Activated T-helper 2 cell treated with anti-CD3 and anti-CD28 coated beads, Interferon-gamma antibody, Interleukin-2, Interleukin-4, amounts not matched to agents 10 μg/mL and 5 μg/mL and 100 μg/mL, durations not matched to agents 14 hours and 24 hours and 36 hours (primary cell): ENCODE results near the gene GPRC5C. TPM values are rescaled to one million over a fixed set of nuclear protein-coding genes. Genes with fewer than 3 reads are reported as not detected.
A peak's percentile ranks its signal among the peaks of the same experiment; 100 is the strongest.
"Not testable (repeated sequence)": the region's sequence is repeated elsewhere in the genome, so short reads cannot be mapped to it uniquely, and the experiment has no call there.

Source experiments
- DNase-seq: peaks from one replicate; pipeline ENCODE4 v3.0.0; 2021; ENCODE audit warnings: low spot score
- H3K27ac Mint-ChIP-seq: one replicate; pipeline ENCODE4 v1.8.0; 2021; ENCODE audit warnings: mixed read lengths
- H3K27me3 Mint-ChIP-seq: one replicate; pipeline ENCODE4 v1.8.0; 2021; ENCODE audit warnings: low read depth, mixed read lengths
- H3K36me3 Mint-ChIP-seq: one replicate; pipeline ENCODE4 v1.8.0; 2021; ENCODE audit warnings: low read depth, mixed read lengths
- H3K4me1 Mint-ChIP-seq: one replicate; pipeline ENCODE4 v1.8.0; 2021; ENCODE audit warnings: low read depth, mixed read lengths
- H3K4me3 Mint-ChIP-seq: one replicate; pipeline ENCODE4 v1.8.0; 2021; ENCODE audit warnings: low read depth, mild to moderate bottlenecking, moderate library complexity, mixed read lengths
- H3K9me3 Mint-ChIP-seq: one replicate; pipeline ENCODE4 v1.8.0; 2021; ENCODE audit warnings: mixed read lengths
- intact Hi-C: fragments of 100-400 bp; cut with micrococcal nuclease; formaldehyde crosslinking; loops from one replicate; pipeline ENCODE4 v1.15.1; 2023
- total RNA-seq: library from RNA; stranded (reverse); gene quantifications from 2 replicates; pipeline ENCODE4 v1.2.3, GENCODE V29; 2022

GPRC5C gene
- total RNA-seq, 1 donor from 2014 or later = 0.89 TPM

DNA sequence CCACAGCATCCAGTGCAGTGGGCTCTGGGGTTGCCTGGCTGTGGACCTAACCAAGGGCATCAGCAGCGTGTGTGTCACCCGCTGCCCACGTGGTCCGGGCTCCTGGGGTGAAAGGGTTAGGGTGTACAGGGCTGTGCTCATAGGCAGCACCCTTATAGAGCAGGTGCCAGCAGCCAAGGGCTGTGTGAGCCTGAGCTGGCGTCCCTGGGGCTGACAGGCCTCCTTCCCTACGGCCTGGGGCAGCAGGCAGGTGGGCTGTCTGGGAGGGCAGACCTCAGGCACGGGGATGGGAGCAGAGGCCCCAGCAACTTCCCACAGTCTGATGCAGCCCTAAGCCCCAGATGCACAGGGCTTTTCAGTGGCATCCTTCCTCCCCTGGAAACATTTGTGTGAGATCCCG is 48.4 kb downstream of the GPRC5C start:
- DNase-seq = no peak
- no peaks in the 10 kb centered on the region for H3K27me3 Mint-ChIP-seq
- intact Hi-C loops = no loop called here
- peaks cover 37% of the 10 kb centered on the region for H3K4me1 Mint-ChIP-seq
- H3K27ac Mint-ChIP-seq = no peak overlapping the region
- no peak overlapping the region for H3K4me3 Mint-ChIP-seq
- H3K36me3 Mint-ChIP-seq = peaks cover 80% of the 10 kb centered on the region
- peaks cover 15% of the 10 kb centered on the region for H3K9me3 Mint-ChIP-seq

DNA sequence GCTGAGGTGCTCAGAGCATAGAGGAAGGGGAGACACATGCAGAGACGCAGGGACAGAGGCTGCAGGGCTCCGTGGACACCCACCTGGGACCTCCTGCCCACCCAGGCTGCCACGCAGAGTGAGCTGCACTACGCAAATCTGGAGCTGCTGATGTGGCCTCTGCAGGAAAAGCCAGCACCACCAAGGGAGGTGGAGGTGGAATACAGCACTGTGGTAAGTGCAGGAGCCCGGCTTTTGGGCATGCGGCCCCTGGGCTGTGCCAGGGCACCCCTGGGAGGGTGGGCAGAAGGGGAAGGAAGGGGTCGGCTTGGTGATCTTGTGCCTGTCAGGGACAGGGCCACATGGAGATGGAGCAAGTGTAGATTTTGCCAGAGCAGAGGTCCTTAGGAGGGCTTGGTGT is 49.7 kb downstream of the GPRC5C start:
- peaks cover 71% of the 10 kb centered on the region for H3K36me3 Mint-ChIP-seq
- no peak overlapping the region for H3K27ac Mint-ChIP-seq
- no peak for DNase-seq
- intact Hi-C loops = no loop called here
- H3K27me3 Mint-ChIP-seq = no peaks in the 10 kb centered on the region
- peaks cover 2% of the 10 kb centered on the region for H3K9me3 Mint-ChIP-seq
- H3K4me1 Mint-ChIP-seq = peaks cover 34% of the 10 kb centered on the region
- no peak overlapping the region for H3K4me3 Mint-ChIP-seq

DNA sequence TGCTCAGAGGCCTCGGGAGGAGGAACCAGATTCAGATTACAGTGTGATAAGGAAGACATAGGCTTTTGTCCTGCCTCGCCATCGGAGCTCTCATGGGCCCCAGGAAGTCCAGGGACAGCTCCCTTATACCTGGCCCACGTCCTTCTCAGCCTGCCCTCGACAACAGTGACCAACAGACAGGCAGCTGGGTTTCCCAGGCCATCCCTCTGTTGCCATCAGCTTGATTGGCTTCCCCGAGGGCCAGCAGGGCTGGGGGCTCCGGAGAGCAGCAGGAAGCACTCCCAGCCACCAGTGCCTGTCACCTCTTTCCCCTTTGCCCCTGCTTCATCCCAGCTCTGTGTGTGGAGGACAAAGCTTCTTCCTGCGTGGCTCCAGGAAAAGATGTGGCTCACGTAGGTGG is 52.2 kb downstream of the GPRC5C start:
- Mint-ChIP-seq H3K27ac (no peak overlapping the region), H3K4me3 (no peak overlapping the region), H3K36me3 (peaks cover 66% of the 10 kb centered on the region), H3K9me3 (peaks cover 6% of the 10 kb centered on the region), H3K4me1 (peaks cover 15% of the 10 kb centered on the region), H3K27me3 (no peaks in the 10 kb centered on the region)
- DNase-seq = no peak
- intact Hi-C loops = no loop called here

DNA sequence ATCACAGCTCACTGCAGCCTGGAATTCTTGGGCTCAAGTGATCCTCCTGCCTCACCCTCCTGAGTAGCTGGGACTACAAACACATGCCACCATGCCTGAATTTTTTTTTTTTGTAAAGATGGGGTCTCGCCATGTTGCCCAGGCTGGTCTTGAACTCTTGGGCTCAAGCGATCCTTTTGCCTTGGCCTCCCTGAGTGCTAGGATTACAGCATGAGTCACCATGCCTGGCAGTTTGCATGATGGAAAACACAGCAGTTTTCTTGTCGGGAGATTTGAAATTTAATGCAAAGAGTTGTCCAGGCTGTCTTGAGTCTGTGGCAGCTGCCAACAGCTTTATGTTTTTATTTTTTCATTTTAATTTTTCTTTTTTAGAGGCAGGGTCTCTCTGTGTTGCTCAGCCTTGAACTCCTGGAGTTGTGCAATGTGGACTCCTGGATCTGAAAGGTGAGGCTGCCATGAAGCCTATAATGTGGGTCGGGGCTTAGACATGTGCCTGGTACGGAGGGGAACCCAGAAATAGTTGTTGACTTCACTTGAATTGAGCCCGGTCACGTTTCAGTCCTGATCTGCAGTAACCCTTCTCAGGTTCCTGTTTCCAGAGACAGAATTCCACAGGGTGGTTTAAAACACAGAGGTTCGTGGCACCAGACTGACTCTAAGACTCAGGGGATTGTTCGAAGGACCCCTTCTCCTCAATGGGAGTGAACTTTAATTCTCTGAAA is 53.3 kb downstream of the GPRC5C start:
- H3K36me3 Mint-ChIP-seq = peaks cover 62% of the 10 kb centered on the region
- intact Hi-C loops = no loop called here
- H3K4me1 Mint-ChIP-seq = peaks cover 6% of the 10 kb centered on the region
- no peaks in the 10 kb centered on the region for H3K27me3 Mint-ChIP-seq
- H3K27ac Mint-ChIP-seq = no peak overlapping the region
- peaks cover 9% of the 10 kb centered on the region for H3K9me3 Mint-ChIP-seq
- no peak overlapping the region for H3K4me3 Mint-ChIP-seq
- no peak for DNase-seq

DNA sequence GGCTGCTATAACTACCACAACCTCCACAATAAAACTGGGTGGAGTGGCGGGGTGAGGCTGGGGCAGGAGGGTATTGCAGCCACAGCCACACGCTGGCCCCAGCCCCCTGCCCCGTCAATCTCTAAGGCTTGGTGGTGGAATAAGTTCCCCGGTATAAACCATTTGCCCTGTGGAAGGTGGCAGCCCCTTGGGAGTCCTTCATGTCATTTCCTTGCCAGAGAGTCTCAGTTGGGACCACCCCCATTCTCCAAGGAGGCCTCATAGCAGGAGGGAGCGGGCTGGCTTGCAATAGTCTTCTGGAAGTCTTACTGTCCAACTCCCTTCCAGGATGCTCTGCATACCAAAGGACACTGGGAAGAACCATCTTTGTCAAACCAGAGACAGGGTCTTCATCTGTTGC is 54.0 kb downstream of the GPRC5C start:
- Mint-ChIP-seq H3K27me3 (no peaks in the 10 kb centered on the region), H3K9me3 (peaks cover 9% of the 10 kb centered on the region), H3K36me3 (peaks cover 56% of the 10 kb centered on the region), H3K4me3 (no peak overlapping the region), H3K4me1 (peaks cover 4% of the 10 kb centered on the region), H3K27ac (no peak overlapping the region)
- intact Hi-C loops = no loop called here
- no peak for DNase-seq

DNA sequence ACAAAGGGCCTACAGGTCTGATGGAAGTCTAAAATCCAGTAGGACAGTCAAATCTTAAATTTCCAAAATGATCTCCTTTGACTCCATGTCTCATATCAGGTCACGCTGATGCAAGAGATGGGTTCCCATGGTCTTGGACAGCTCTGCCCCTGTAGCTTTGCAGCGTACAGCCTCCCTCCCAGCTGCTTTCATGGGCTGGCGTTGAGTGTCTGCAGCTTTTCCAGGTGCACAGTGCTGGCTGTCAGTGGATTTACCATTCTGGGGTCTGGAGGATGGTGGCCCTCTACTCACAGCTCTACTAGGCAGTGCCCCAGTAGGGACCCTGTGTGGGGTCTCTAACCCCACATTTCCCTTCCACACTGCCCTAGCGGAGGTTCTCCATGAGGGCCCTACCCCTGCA is 56.4 kb downstream of the GPRC5C start:
- H3K27ac Mint-ChIP-seq = not testable (repeated sequence)
- H3K36me3 Mint-ChIP-seq = peaks cover 38% of the 10 kb centered on the region

DNA sequence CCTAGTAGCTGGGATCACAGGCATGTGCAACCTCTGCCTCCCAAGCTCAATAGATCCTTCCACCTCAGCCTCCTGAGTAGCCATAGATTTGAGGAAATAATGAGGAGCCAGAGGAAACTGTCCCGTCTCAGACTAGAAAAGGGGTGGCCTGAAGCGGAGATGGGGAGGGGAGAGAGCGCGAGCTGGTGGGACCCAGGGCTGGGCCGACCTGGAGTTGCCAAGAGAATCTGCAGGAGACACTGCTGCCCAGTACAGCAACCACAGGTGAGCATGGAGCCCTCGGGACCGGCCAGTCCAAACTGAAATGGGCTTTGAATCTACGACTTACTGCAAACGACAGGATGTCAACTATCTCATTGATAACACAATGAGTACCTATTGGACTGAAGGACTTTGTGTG is 58.8 kb downstream of the GPRC5C start:
- intact Hi-C loops = no loop called here
- peaks cover 9% of the 10 kb centered on the region for H3K4me1 Mint-ChIP-seq
- DNase-seq = no peak
- no peak overlapping the region for H3K4me3 Mint-ChIP-seq
- no peaks in the 10 kb centered on the region for H3K27me3 Mint-ChIP-seq
- H3K9me3 Mint-ChIP-seq = peaks cover 9% of the 10 kb centered on the region
- H3K27ac Mint-ChIP-seq = no peak overlapping the region
- peaks cover 25% of the 10 kb centered on the region for H3K36me3 Mint-ChIP-seq

More for the DNA sequence above, 56.4 kb downstream of the GPRC5C start:
- H3K4me3 Mint-ChIP-seq, H3K4me1 Mint-ChIP-seq, DNase-seq, intact Hi-C loops, H3K27me3 Mint-ChIP-seq, H3K9me3 Mint-ChIP-seq: not testable (repeated sequence)

DNA sequence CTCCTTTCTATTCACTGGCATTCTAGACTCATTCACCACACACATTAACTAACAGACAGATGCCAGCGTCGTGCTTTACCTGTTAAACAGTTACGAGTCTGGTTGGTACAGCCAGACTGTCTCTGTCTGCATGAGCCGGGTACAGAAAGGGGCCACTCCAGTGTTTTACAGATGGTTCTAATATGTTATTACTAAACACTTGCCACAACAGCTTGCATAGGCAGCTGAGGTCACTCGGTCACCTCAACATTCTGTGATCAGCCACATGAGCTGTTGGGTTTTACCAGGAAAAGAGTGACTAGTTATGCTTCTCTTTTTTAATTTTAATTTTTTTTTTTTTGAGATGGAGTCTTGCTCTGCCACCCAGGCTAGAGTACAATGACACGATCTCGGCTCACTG is 59.7 kb downstream of the GPRC5C start:
- Mint-ChIP-seq H3K4me3 (no peak overlapping the region), H3K9me3 (peaks cover 9% of the 10 kb centered on the region), H3K4me1 (peaks cover 9% of the 10 kb centered on the region), H3K27ac (no peak overlapping the region), H3K36me3 (peaks cover 21% of the 10 kb centered on the region), H3K27me3 (no peaks in the 10 kb centered on the region)
- intact Hi-C loops = loop anchor here (2.0 kb wide), 3 partner anchors 35 to 123 kb away; no protein-coding TSS in a partner anchor
- DNase-seq = no peak

DNA sequence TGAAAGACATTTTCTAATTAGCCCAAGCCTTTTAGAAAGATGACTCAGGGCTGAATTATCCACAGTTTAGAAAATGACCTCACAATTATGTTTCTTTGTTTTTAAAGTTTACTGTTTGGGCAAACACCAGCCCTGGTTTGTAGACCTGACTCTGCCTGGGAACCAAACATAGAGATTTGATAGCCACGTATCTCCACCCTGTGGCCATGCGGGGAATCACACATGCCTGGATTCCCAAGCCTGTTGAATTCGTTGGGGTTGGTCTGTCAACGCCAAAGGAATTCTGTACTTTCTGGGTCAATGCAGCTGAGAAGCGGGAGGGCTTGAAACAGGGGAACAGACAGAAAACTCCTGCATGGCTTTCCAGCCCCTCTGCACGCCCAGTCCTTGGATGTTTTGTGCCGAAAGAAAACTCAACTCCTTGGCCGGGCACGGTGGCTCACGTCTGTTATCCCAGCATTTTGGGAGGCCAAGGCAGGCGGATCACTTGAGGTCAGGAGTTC is 61.5 kb downstream of the GPRC5C start:
- Mint-ChIP-seq H3K9me3 (peaks cover 6% of the 10 kb centered on the region), H3K36me3 (peaks cover 9% of the 10 kb centered on the region), H3K27me3 (no peaks in the 10 kb centered on the region), H3K4me3 (no peak overlapping the region), H3K4me1 (peaks cover 11% of the 10 kb centered on the region), H3K27ac (no peak overlapping the region)
- DNase-seq = peak; percentile 44
- intact Hi-C loops = loop anchor here (1.0 to 2.0 kb wide), 4 partner anchors 37 to 125 kb away; no protein-coding TSS in a partner anchor

Other genes starting within 250 kb of the GPRC5C start
- gene RPL38, start 228.4 kb upstream of the GPRC5C start, total RNA-seq = 1,248 and 1,338 TPM in 2 replicates
- 17.0 and 19.6 TPM in 2 replicates for gene TTYH2, start 218.5 kb upstream of the GPRC5C start, total RNA-seq
- gene DNAI2, start 157.9 kb upstream of the GPRC5C start, total RNA-seq = 0.55 and 0.75 TPM in 2 replicates
- 0.14 TPM in 1 of 2 replicates, not detected in the other for gene KIF19, start 105.9 kb upstream of the GPRC5C start, total RNA-seq
- gene BTBD17, start 70.2 kb upstream of the GPRC5C start, total RNA-seq = not detected in 2 replicates
- gene GPR142, start 64.6 kb upstream of the GPRC5C start, total RNA-seq = not detected in 2 replicates
- 16.6 and 16.7 TPM in 2 replicates for gene CD300A, start 34.5 kb downstream of the GPRC5C start, total RNA-seq
- gene CD300LB, start 99.4 kb downstream of the GPRC5C start, total RNA-seq = not detected in 2 replicates
- 0.32 TPM in 1 of 2 replicates, not detected in the other for gene CD300C, start 114.0 kb downstream of the GPRC5C start, total RNA-seq
- gene CD300H, start 135.4 kb downstream of the GPRC5C start, total RNA-seq = not detected in 2 replicates
- not detected in 2 replicates for gene CD300LD, start 160.2 kb downstream of the GPRC5C start, total RNA-seq
- not detected in 2 replicates for gene CD300E, start 191.7 kb downstream of the GPRC5C start, total RNA-seq